HCT116 (cell line): ENCODE measurements around the gene ZBTB33. TPM values are rescaled to one million over a fixed set of nuclear protein-coding genes. Genes with fewer than 3 reads are reported as not detected.

Source experiments
- ATAC-seq: fragments of 200-7000 bp; cut with Tn5 transposase; 2 replicates; pipeline ENCODE4 v1.9.1; 2020; ENCODE audit warnings: mild to moderate bottlenecking, moderate library complexity
- BruUV-seq: library from RNA; stranded (reverse); fragments of 400-500 nt; replicated peaks from 2 replicates; lab custom pipeline; 2021; lab: Mats Ljungman, UMichigan
- CTCF ChIA-PET: fragments of 300-600 bp; sonication (Branson Sonifier 250); formaldehyde crosslinking; loops from one replicate; lab custom pipeline; 2021; ENCODE audit warnings: antibody characterized with exemption; lab: Charles Lee
- POLR2A ChIA-PET: fragments of 300-600, 350-600 bp; sonication (Branson Sonifier 250); formaldehyde crosslinking; loops from one replicate; lab custom pipeline; 2021; ENCODE audit warnings: antibody characterized with exemption; lab: Charles Lee
- RAD21 ChIA-PET, 2 experiments: fragments of 300-600 bp; sonication (Branson Sonifier 250); formaldehyde crosslinking; loops; one replicate each; lab custom pipeline; 2023; ENCODE audit warnings: low total read pairs in 2 of 2; ENCODE audit not compliant: uncharacterized antibody in 2 of 2, unreplicated experiment in 2 of 2, low non-redundant PET in 1 of 2; lab: Charles Lee
- DNase-seq: peaks from one replicate; pipeline ENCODE4 v3.0.0-alpha.2; 2010; ENCODE audit warnings: low read depth, low spot score
- H2AFZ ChIP-seq: fragments of 200-600 bp; shearing (Covaris generic), sonication (generic); 2 replicates; pipeline ENCODE4 v1.6.1; 2017; ENCODE audit warnings: low read depth, mixed run types, mixed read lengths, antibody characterized with exemption, low read length; ENCODE audit not compliant: poor library complexity, severe bottlenecking
- H3K27ac ChIP-seq: 2 replicates; pipeline ENCODE4 v1.5.1; 2012; ENCODE audit warnings: low read depth, low read length
- H3K27me3 ChIP-seq: fragments of 200-600 bp; sonication (generic); 2 replicates; pipeline ENCODE4 v1.6.1; 2016; ENCODE audit warnings: mixed run types, low read length, mixed read lengths; ENCODE audit not compliant: insufficient read depth
- H3K36me3 ChIP-seq, 2 experiments: fragments of 200-500 bp in 1 of 2; fragments of 200-600 bp in 1 of 2; sonication (Bioruptor generic) in 1 of 2; sonication (generic) in 1 of 2; 2 replicates each; pipeline versions ENCODE4 v1.5.1 to v1.6.1; 2014 to 2016; ENCODE audit warnings: low read length in 2 of 2, inconsistent platforms in 1 of 2, mixed read lengths in 1 of 2, mixed run types in 1 of 2; ENCODE audit not compliant: insufficient read depth in 2 of 2, control insufficient read depth in 1 of 2
- H3K4me1 ChIP-seq, 2 experiments: fragments of 200-600 bp in 1 of 2; sonication (generic) in 1 of 2; 2 replicates each; pipeline versions ENCODE4 v1.5.1 to v1.6.1; 2012 to 2017; ENCODE audit warnings: low read length in 2 of 2, inconsistent platforms in 1 of 2, mild to moderate bottlenecking in 1 of 2, mixed read lengths in 1 of 2, mixed run types in 1 of 2, moderate library complexity in 1 of 2; ENCODE audit not compliant: insufficient read depth in 2 of 2, control insufficient read depth in 1 of 2
- H3K4me2 ChIP-seq: fragments of 200-600 bp; sonication (generic); 2 replicates; pipeline ENCODE4 v1.6.1; 2017; ENCODE audit warnings: mixed run types, low read length, mixed read lengths
- H3K4me3 ChIP-seq, 2 experiments: fragments of 200-600 bp in 1 of 2; sonication (generic) in 1 of 2; replicated peaks in 1 of 2; 2 replicates each; pipeline ENCODE4 v1.5.1; 2011 to 2016; ENCODE audit warnings: low read length in 2 of 2, control low read depth in 1 of 2, low read depth in 1 of 2, mild to moderate bottlenecking in 1 of 2, mixed read lengths in 1 of 2, mixed run types in 1 of 2
- H3K79me2 ChIP-seq: fragments of 200-600 bp; sonication (generic); 2 replicates; pipeline ENCODE4 v1.6.1; 2017; ENCODE audit warnings: mild to moderate bottlenecking, mixed run types, low read length, moderate library complexity, mixed read lengths; ENCODE audit not compliant: insufficient read depth
- H3K9ac ChIP-seq: fragments of 200-600 bp; sonication (generic); 2 replicates; pipeline ENCODE4 v1.6.1; 2016; ENCODE audit warnings: low read length, mixed read lengths
- H3K9me2 ChIP-seq: fragments of 200-600 bp; sonication (generic), shearing (Covaris generic); 2 replicates; pipeline ENCODE4 v1.6.1; 2017; ENCODE audit warnings: mixed run types, mild to moderate bottlenecking, moderate library complexity; ENCODE audit not compliant: insufficient read depth
- H3K9me3 ChIP-seq, 2 experiments: fragments of 200-500 bp in 1 of 2; fragments of 200-600 bp in 1 of 2; sonication (Bioruptor generic) in 1 of 2; sonication (generic) in 1 of 2; 2 replicates each; pipeline ENCODE4 v1.6.1; 2014 to 2017; ENCODE audit warnings: low read length in 2 of 2, mixed read lengths in 2 of 2, inconsistent platforms in 1 of 2, low read depth in 1 of 2, mild to moderate bottlenecking in 1 of 2, mixed run types in 1 of 2, moderate library complexity in 1 of 2; ENCODE audit not compliant: control insufficient read depth in 1 of 2, insufficient read depth in 1 of 2
- H4K20me1 ChIP-seq: fragments of 200-600 bp; sonication (generic), shearing (Covaris generic); 2 replicates; pipeline ENCODE4 v1.6.1; 2017; ENCODE audit warnings: mixed run types, mild to moderate bottlenecking, moderate library complexity; ENCODE audit not compliant: insufficient read depth
- CBX3 ChIP-seq: IDR thresholded peaks from 2 replicates; pipeline ENCODE4 v1.6.1; 2012; ENCODE audit warnings: low read depth
- CEBPB ChIP-seq: IDR thresholded peaks from 2 replicates; pipeline ENCODE4 v1.6.1; 2012; ENCODE audit warnings: low read depth
- POLR2AphosphoS5 ChIP-seq: IDR thresholded peaks from 2 replicates; pipeline ENCODE4 v1.6.1; 2011; ENCODE audit warnings: mild to moderate bottlenecking, low read depth, low read length, moderate library complexity
- SIN3A ChIP-seq: IDR thresholded peaks from 2 replicates; pipeline ENCODE4 v1.6.1; 2012; ENCODE audit warnings: low read depth
- SP1 ChIP-seq: IDR thresholded peaks from 2 replicates; pipeline ENCODE4 v1.6.1; 2012; ENCODE audit warnings: low read depth
- YY1 ChIP-seq: IDR thresholded peaks from 2 replicates; pipeline ENCODE4 v1.6.1; 2011; ENCODE audit warnings: low read length, low read depth, moderate library complexity, mild to moderate bottlenecking; ENCODE audit not compliant: insufficient replicate concordance; ENCODE audit errors: extremely low read depth
- ZBTB33 ChIP-seq: IDR thresholded peaks from 2 replicates; pipeline ENCODE4 v1.6.1; 2011; ENCODE audit warnings: mild to moderate bottlenecking, low read length, moderate library complexity; ENCODE audit not compliant: insufficient replicate concordance; ENCODE audit errors: extremely low read depth
- ZFX ChIP-seq: fragments of 450-650 bp; IDR thresholded peaks from 2 replicates; pipeline ENCODE4 v1.6.1; 2017
- intact Hi-C: fragments of 100-400 bp; cut with micrococcal nuclease; formaldehyde crosslinking; loops from 2 replicates; pipeline ENCODE4 v1.10.0; 2022
- total RNA-seq: library from RNA; stranded (reverse); gene quantifications from one replicate; pipeline ENCODE4 v1.2.1, GENCODE V29; 2021; ENCODE audit not compliant: unreplicated experiment
- TF ChIP-seq, protein P1 (sequence below): IDR thresholded peaks from 2 replicates; pipeline ENCODE4 v1.6.1; 2012; ENCODE audit warnings: low read depth
- TF ChIP-seq, protein P2 (sequence below), 3 experiments: fragments of 200-600 bp in 1 of 3; sonication (generic) in 1 of 3; IDR thresholded peaks in 2 of 3; conservative IDR thresholded peaks in 1 of 3; 2 replicates each; pipeline ENCODE4 v1.5.1; 2012 to 2017; ENCODE audit warnings: low read depth in 2 of 3, low read length in 2 of 3, antibody characterized with exemption in 1 of 3, borderline replicate concordance in 1 of 3, control low read depth in 1 of 3, mild to moderate bottlenecking in 1 of 3, mixed read lengths in 1 of 3, mixed run types in 1 of 3, moderate library complexity in 1 of 3; ENCODE audit not compliant: insufficient read depth in 1 of 3
- TF ChIP-seq, protein P3 (sequence below): IDR thresholded peaks from 2 replicates; pipeline ENCODE4 v1.6.1; 2012

ZBTB33 gene
- total RNA-seq, 1 experiment from 2014 or later: 12.3 TPM

DNA sequence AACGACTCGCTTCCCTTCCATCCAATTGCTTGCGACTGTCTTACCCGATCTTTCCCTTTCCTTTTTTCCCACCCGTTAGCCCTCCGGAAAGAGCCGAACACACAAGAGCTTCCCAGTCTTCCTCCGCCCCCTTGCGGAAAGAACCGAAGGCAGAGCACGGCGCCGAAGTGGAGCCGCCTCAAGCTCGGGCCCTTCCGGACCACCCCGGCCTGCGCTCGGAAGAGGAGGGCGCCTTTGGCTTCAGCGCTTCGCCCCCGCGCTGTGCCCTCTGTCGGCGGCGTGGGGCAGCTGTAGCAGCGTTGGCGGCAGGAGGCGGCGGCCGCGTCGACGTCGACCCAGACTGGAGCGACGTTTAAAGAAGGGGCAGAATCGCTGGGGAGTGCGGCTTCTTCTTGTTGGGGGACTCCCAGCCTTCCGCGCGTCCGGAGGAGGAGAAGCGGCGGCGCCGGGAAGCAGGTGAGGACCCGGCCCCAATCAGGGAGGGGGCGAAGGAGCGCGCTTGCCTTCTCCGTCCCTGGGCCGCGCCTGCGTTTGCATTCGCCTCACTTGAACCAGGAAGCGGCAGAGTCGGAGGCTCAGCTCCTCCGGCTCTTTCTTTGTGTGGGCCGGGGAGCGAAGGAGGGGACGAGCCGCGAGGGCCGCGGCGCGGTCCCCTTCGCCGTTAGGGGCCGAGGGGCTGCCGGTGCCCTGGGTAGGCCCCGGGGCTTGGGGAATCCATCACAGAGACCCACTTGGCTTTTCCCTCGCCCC, at the start of gene ZBTB33 (continued):
- TF ChIP-seq, protein P1, sequence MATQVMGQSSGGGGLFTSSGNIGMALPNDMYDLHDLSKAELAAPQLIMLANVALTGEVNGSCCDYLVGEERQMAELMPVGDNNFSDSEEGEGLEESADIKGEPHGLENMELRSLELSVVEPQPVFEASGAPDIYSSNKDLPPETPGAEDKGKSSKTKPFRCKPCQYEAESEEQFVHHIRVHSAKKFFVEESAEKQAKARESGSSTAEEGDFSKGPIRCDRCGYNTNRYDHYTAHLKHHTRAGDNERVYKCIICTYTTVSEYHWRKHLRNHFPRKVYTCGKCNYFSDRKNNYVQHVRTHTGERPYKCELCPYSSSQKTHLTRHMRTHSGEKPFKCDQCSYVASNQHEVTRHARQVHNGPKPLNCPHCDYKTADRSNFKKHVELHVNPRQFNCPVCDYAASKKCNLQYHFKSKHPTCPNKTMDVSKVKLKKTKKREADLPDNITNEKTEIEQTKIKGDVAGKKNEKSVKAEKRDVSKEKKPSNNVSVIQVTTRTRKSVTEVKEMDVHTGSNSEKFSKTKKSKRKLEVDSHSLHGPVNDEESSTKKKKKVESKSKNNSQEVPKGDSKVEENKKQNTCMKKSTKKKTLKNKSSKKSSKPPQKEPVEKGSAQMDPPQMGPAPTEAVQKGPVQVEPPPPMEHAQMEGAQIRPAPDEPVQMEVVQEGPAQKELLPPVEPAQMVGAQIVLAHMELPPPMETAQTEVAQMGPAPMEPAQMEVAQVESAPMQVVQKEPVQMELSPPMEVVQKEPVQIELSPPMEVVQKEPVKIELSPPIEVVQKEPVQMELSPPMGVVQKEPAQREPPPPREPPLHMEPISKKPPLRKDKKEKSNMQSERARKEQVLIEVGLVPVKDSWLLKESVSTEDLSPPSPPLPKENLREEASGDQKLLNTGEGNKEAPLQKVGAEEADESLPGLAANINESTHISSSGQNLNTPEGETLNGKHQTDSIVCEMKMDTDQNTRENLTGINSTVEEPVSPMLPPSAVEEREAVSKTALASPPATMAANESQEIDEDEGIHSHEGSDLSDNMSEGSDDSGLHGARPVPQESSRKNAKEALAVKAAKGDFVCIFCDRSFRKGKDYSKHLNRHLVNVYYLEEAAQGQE: no peak

DNA sequence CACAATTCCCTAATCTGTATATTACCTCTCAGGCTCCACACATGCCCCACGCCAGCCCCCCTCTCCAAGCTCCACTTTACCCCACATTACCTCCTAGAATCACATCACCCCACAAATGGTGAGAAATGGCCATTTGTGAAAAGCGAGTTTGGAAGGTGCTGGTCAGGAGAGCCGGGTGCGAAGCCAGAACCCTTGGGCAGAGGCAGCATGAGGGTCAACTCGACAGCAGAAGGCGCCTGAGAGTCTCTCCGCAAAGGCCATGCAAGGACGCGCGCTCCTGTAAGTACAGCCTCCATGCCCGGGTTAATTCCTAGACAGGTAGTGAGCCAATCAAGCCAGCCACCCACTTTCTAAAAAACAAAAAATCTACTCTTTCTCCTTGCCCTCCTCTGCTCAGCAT, 49.8 kb upstream of the ZBTB33 start:
- 0 out of 4 replicates have a peak, but pooled peaks cover 0 to 3% of the 10 kb centered on the region in 2 experiments for H3K4me1 ChIP-seq
- ATAC-seq (no peak), DNase-seq (no peak)
- POLR2A ChIA-PET: no interaction called here
- no peak overlapping the region for H2AFZ ChIP-seq
- no peaks in the 10 kb centered on the region for H3K27me3 ChIP-seq
- no peak overlapping the region for H3K4me2 ChIP-seq
- RAD21 ChIA-PET: no interaction called here
- H3K36me3 ChIP-seq: no peaks in the 10 kb centered on the region
- no TSS peak for BruUV-seq
- no peaks in the 10 kb centered on the region for H3K79me2 ChIP-seq
- H3K4me3 ChIP-seq: no peak overlapping the region
- intact Hi-C loops: no loop called here
- H3K27ac ChIP-seq: no peak overlapping the region
- H3K9ac ChIP-seq: no peak overlapping the region
- H3K9me2 ChIP-seq: no peaks in the 10 kb centered on the region
- H3K9me3 ChIP-seq: no peaks in the 10 kb centered on the region
- no peaks in the 10 kb centered on the region for H4K20me1 ChIP-seq
- CTCF ChIA-PET: no interaction called here
- TF ChIP-seq, protein P2, sequence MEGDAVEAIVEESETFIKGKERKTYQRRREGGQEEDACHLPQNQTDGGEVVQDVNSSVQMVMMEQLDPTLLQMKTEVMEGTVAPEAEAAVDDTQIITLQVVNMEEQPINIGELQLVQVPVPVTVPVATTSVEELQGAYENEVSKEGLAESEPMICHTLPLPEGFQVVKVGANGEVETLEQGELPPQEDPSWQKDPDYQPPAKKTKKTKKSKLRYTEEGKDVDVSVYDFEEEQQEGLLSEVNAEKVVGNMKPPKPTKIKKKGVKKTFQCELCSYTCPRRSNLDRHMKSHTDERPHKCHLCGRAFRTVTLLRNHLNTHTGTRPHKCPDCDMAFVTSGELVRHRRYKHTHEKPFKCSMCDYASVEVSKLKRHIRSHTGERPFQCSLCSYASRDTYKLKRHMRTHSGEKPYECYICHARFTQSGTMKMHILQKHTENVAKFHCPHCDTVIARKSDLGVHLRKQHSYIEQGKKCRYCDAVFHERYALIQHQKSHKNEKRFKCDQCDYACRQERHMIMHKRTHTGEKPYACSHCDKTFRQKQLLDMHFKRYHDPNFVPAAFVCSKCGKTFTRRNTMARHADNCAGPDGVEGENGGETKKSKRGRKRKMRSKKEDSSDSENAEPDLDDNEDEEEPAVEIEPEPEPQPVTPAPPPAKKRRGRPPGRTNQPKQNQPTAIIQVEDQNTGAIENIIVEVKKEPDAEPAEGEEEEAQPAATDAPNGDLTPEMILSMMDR (IDR thresholded peaks at IDR 0.05 in 2 of 3, conservative IDR thresholded peaks at IDR 0.05 in 1 of 3; ENCODE audit: borderline replicate concordance in 1 of 3, insufficient read depth in 1 of 3, low read depth in 2 of 3, low read length in 2 of 3): no peak
- TF ChIP-seq POLR2AphosphoS5 (no peak), SIN3A (no peak), ZFX (no peak), YY1 (no peak), ZBTB33 (no peak), CEBPB (no peak), CBX3 (no peak), SP1 (no peak)
- TF ChIP-seq, protein P3, sequence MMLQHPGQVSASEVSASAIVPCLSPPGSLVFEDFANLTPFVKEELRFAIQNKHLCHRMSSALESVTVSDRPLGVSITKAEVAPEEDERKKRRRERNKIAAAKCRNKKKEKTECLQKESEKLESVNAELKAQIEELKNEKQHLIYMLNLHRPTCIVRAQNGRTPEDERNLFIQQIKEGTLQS: no peak
- TF ChIP-seq, protein P1: no peak
